ENCODE data around the gene LAMC2.
A peak's percentile ranks its signal among the peaks of the same experiment; 100 is the strongest.

LAMC2 gene

GRCh38 chr1:183210681-183211080, 24.6 kb downstream of the LAMC2 start:
- no peak for TF ChIP-seq CTCF (conservative IDR thresholded peaks at IDR 0.05; ENCODE audit: low read depth)
- no peak overlapping the region for H3K27ac ChIP-seq
- ChIA-PET POLR2A (ENCODE audit: low non-redundant PET) (no interaction called here), CTCF (no interaction called here)
- DNase-seq (ENCODE audit: low spot score) = no peak

- POLR2A ChIA-PET (ENCODE audit: low non-redundant PET) = no interaction called here
- no peak for DNase-seq (ENCODE audit: low spot score)
- H3K27ac ChIP-seq = no peak overlapping the region
- no peak for TF ChIP-seq CTCF (conservative IDR thresholded peaks at IDR 0.05; ENCODE audit: low read depth)
- CTCF ChIA-PET = interaction anchor here (0.6 kb wide), 1 partner anchor 123 kb away, joined by 5 read pairs; no protein-coding TSS in a partner anchor
Observed at GRCh38 chr1:183212870-183213269, 26.8 kb downstream of the LAMC2 start.

- peak overlapping the region; percentile 54 for H3K27ac ChIP-seq
- no peak for TF ChIP-seq CTCF (conservative IDR thresholded peaks at IDR 0.05; ENCODE audit: low read depth)
- ChIA-PET POLR2A (ENCODE audit: low non-redundant PET) (no interaction called here), CTCF (interaction anchor here (0.6 kb wide), 1 partner anchor 28 kb away, joined by 3 read pairs; no protein-coding TSS in a partner anchor)
- DNase-seq (ENCODE audit: low spot score) = no peak
Observed at GRCh38 chr1:183214021-183214970, 28.2 kb downstream of the LAMC2 start.

GRCh38 chr1:183215076-183215720, 29.1 kb downstream of the LAMC2 start:
- ChIA-PET POLR2A (ENCODE audit: low non-redundant PET) (no interaction called here), CTCF (interaction anchor here (0.5 to 0.6 kb wide), 2 partner anchors 24 to 137 kb away, joined by 3 read pairs; no protein-coding TSS in a partner anchor)
- peak overlapping the region; percentile 33 for H3K27ac ChIP-seq
- no peak for TF ChIP-seq CTCF (conservative IDR thresholded peaks at IDR 0.05; ENCODE audit: low read depth)
- no peak for DNase-seq (ENCODE audit: low spot score)

GRCh38 chr1:183215936-183216335, 29.9 kb downstream of the LAMC2 start:
- CTCF ChIA-PET = no interaction called here
- peak overlapping the region; percentile 52 for H3K27ac ChIP-seq
- no peak for DNase-seq (ENCODE audit: low spot score)
- TF ChIP-seq CTCF (conservative IDR thresholded peaks at IDR 0.05; ENCODE audit: low read depth) = no peak
- POLR2A ChIA-PET (ENCODE audit: low non-redundant PET) = no interaction called here

- TF ChIP-seq CTCF (conservative IDR thresholded peaks at IDR 0.05; ENCODE audit: low read depth) = no peak
- ChIA-PET CTCF (no interaction called here), POLR2A (ENCODE audit: low non-redundant PET) (no interaction called here)
- peak overlapping the region; percentile 62 for H3K27ac ChIP-seq
- no peak for DNase-seq (ENCODE audit: low spot score)
Observed at GRCh38 chr1:183218027-183218618, 32.1 kb downstream of the LAMC2 start.
